WI38 (cell line): ENCODE data around the gene GMDS.

Experiments used
- H3K4me3 ChIP-seq: 2 replicates; pipeline ENCODE4 v1.5.1; 2011; ENCODE audit warnings: low read depth, mild to moderate bottlenecking, control low read depth, low read length
- TF ChIP-seq, protein P1 (sequence below): IDR thresholded peaks from 2 replicates; pipeline ENCODE4 v1.5.1; 2012; ENCODE audit warnings: low read depth, mild to moderate bottlenecking, control low read depth, low read length

The GMDS gene

DNA sequence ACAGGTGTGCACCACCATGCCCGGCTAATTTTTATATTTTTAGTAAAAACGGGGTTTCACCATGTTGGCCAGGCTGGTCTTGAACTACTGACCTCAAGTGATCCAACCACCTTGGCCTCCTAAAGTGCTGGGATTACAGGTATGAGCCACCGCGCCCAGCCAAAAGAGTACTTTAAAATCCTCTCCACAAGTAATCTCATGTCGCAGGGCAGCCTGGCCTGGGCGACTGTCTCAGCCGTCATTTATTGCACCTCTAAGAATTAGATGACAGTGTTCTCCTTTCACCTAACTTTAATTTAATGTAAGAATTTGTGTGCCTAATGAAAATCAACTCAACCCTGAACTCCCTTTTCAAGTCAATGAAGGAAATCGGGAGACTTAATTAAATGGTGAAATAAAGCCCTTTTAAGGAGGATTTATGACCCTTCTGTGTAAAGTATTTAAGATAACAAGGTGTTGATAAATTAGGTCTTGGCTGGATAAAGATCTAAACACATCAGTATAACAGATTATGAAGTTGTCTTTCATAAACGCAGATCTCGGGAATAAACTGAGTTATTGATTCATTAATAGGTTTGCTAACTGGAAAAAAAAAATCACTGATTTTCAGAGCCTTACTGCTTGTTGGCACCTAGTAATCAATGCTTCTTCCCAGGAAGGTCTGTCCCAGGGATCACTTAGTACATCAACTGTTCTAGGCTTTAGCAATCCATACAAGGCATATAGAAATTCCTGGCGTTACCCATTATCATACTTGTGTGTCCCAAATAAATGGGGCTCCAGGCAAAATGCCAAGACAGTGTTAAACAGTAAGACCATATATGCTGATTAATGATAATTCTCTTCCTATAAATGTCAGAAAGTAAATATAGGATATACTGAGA lies 209.3 kb downstream of the GMDS start:
- TF ChIP-seq, protein P1, sequence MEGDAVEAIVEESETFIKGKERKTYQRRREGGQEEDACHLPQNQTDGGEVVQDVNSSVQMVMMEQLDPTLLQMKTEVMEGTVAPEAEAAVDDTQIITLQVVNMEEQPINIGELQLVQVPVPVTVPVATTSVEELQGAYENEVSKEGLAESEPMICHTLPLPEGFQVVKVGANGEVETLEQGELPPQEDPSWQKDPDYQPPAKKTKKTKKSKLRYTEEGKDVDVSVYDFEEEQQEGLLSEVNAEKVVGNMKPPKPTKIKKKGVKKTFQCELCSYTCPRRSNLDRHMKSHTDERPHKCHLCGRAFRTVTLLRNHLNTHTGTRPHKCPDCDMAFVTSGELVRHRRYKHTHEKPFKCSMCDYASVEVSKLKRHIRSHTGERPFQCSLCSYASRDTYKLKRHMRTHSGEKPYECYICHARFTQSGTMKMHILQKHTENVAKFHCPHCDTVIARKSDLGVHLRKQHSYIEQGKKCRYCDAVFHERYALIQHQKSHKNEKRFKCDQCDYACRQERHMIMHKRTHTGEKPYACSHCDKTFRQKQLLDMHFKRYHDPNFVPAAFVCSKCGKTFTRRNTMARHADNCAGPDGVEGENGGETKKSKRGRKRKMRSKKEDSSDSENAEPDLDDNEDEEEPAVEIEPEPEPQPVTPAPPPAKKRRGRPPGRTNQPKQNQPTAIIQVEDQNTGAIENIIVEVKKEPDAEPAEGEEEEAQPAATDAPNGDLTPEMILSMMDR, result no peak
- H3K4me3 ChIP-seq, result no peak overlapping the region

DNA sequence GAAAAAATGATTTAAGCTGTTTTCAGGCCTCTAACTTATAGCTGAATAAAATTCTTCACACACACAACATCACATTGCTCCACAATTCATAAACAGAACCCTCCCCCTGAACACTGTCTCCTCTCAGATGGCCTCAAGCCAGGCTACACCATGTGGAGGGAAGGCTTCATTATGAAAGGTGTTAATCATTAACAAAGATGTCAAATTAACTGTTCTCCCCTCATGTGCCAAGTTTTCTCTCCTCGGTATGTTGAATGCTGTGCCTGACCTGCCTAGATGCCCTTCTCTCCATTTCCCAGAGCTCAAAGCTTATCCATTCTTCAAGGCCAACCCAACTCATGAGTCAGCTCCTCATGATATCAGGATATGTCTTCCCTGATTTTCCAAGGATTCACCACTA lies 210.4 kb downstream of the GMDS start:
- no peak overlapping the region for H3K4me3 ChIP-seq

DNA sequence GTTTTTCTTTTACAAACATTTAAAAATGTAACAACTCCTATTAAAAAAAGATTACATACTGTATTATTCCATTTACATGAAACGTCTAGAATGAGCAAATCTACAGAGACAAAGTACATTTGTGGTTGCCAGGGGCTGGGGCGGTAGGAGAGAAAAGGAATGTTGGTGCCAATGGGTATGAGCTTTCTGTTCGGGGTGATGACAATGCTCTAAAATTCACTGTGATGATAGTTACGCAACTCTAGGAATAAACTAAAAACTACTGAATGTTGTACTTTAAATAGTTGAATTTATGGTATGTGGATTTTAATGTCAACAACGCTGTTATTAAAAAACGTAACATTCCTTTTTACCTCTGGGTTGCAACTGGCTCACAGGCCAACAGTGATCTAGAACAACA lies 211.1 kb downstream of the GMDS start:
- TF ChIP-seq, protein P1, result no peak
- H3K4me3 ChIP-seq, result no peak overlapping the region

More for the DNA sequence above, 210.4 kb downstream of the GMDS start:
- TF ChIP-seq, protein P1, result no peak

DNA sequence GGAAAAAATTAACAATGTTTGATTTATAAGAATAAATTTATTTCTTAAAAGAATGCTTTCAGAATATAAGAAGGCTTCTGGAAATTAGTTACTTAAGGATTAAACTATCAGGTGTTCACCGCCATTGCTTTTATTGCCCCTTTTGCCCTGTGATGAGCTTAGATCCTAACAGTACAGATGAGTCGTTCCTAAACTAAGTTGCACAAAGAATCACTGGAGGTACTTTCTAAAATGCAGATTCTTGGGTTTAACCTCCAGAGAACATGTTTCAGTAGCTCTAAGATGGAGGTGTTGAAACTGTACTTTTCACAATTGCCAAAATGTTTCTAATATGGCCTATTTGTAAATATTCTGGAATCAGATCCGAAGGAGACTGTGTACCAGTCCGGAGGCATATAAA lies 211.9 kb downstream of the GMDS start:
- H3K4me3 ChIP-seq, result no peak overlapping the region
- TF ChIP-seq, protein P1, result no peak

DNA sequence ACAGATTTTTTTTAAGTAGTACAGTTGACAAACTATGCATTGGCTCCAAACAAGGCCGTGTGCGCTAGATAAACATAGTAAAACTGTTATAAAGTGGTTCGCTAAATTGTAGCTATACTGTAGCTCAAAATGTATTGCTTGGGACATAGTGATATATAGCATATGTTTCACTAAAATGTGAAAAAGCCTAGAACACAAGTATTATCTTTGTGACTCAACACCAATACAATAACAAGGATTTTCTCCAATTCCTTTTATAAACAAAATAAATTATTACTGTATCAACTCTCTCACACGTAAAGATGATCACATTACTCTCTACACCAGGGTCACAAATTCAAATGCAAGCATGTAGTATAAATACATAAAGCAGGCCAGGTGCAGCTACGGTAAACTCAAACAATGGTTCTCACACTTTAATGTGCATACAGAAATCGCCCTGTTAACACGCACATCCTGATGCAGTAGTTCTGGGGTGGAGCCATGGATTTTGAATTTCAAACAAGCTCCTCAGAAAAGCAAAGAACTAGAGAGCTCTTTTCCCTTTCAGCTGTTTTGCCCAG lies 214.6 kb downstream of the GMDS start:
- TF ChIP-seq, protein P1, result no peak
- H3K4me3 ChIP-seq, result no peak overlapping the region

DNA sequence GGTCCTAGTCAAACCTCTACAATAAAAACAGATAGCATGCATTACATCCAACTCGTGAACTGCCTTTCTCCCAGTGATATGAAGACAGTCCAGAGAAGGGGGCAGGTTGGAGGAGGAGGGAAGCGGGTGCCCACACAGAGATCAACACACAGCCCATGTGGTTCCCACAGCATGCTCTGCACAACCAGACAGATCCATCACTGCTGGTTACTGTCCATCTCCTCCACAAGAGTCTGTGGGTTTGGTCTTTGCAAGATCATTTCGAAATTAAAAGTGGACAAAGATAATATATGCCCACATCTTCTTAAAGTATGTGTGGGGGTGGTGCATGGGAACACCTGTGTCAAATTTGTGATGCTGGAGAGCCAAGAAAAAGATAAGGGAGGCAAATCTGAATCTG lies 215.5 kb downstream of the GMDS start:
- H3K4me3 ChIP-seq, result no peak overlapping the region
- TF ChIP-seq, protein P1, result no peak

DNA sequence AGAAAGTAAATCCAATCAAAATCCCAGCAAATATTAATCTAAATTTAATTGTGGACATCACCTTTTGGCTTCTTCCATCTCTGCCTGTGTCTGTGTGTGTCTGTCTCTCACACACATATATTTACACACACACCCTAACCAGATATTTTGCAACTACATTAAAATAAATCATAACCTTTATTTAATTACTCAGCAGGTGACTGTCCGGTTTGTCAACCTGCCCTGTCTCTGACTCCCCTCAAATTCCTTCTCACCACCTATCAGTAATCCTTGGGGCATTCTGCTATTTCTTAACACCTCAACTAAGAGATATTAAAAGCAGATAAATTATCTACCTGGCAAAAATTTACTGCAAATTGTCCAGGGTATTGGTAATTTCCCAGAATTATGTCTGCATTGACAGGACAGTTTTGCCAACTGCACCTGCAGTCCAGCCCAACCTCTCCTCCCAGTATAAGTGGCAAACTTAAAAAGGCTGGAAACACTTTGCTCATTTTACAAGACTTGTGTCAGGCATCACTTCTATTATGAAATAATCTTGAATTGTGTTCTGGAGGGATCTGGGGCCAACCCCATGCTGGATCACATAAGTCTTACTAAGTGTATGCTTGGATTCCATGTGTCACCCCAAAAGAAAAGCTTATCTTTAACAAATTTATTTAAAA lies 216.1 kb downstream of the GMDS start:
- H3K4me3 ChIP-seq, result no peak overlapping the region
- TF ChIP-seq, protein P1, result no peak
